Measurements from ENCODE around the gene SPIC. TPM values are rescaled to one million over a fixed set of nuclear protein-coding genes. Genes with fewer than 3 reads are reported as not detected.

Gene SPIC
- total and polyA plus RNA-seq, 4 experiments from 2014 or later: not detected

GRCh38 chr12:101536069-101536674 lies 61.0 kb downstream of the SPIC start:
- H3K27me3 ChIP-seq (ENCODE audit: insufficient read depth, low read length): no peaks in the 10 kb centered on the region
- H3K36me3 ChIP-seq (ENCODE audit: insufficient read depth, low read length): no peaks in the 10 kb centered on the region
- no peaks in the 10 kb centered on the region for H3K9me3 ChIP-seq (ENCODE audit: control insufficient read depth in 1 of 2, low read length in 2 of 2)
- H3K4me1 ChIP-seq (ENCODE audit: insufficient read depth, low read length): no peaks in the 10 kb centered on the region
- no peak overlapping the region for H3K27ac ChIP-seq (ENCODE audit: low read depth, low read length)
- H3K36me3 Mint-ChIP-seq: no peaks in the 10 kb centered on the region
- no peak for DNase-seq
- H3K4me3 Mint-ChIP-seq: no peak overlapping the region
- ChIA-PET POLR2A (ENCODE audit: partially characterized antibody) (no interaction called here), CTCF (ENCODE audit: partially characterized antibody) (no interaction called here)
- H3K9me3 Mint-ChIP-seq: no peaks in the 10 kb centered on the region
- peaks cover 0 to 7% of the 10 kb centered on the region in 2 donors for H3K27me3 Mint-ChIP-seq
- intact Hi-C loops (cut with micrococcal nuclease): no loop called here
- H3K27ac Mint-ChIP-seq: no peak overlapping the region
- H3K4me3 ChIP-seq (ENCODE audit: low read length in 2 of 2): no peak overlapping the region
- no peaks in the 10 kb centered on the region for H3K4me1 Mint-ChIP-seq

Other genes starting within 250 kb of the SPIC start
- 10 to 100 TPM; 14.6 to 14.9 TPM for gene UTP20, start 195.2 kb upstream of the SPIC start, total RNA-seq
- gene UTP20, start 195.2 kb upstream of the SPIC start, polyA plus RNA-seq: 1 to 10 TPM; 3.3 to 6.7 TPM
- 10 to 100 TPM; 37.9 to 41.0 TPM for gene ARL1, start 67.6 kb upstream of the SPIC start, total RNA-seq
- 10 to 100 TPM; 34.8 to 41.5 TPM for gene ARL1, start 67.6 kb upstream of the SPIC start, polyA plus RNA-seq
- gene MYBPC1, start 119.6 kb downstream of the SPIC start, total RNA-seq: not detected
- gene MYBPC1, start 119.6 kb downstream of the SPIC start, polyA plus RNA-seq: not detected
- 10 to 100 TPM; 17.7 to 19.1 TPM for gene CHPT1, start 222.3 kb downstream of the SPIC start, total RNA-seq
- 10 to 100 TPM; 12.6 to 24.3 TPM for gene CHPT1, start 222.3 kb downstream of the SPIC start, polyA plus RNA-seq

All from CD4-positive, alpha-beta memory T cell (primary cell).